ENCODE measurements around the gene SHISA6.

DNA sequence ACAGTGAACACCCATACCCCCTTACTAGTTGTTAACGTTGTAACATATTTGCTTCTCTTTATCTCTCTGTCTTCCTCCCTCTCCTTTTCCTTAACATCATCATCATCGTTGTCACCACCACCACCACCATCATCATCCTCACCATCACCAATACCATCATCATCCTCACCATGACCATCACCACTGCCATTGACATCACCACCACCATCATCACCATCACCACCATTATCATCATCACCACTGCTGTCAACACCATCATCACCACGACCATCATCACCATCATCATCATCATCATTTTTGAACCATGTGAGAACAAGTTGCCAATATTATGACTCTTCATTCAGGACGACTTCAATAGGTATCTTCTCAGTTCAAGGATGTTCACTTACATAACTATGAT is 35.5 kb downstream of the SHISA6 start:
- TF ChIP-seq, protein P1, sequence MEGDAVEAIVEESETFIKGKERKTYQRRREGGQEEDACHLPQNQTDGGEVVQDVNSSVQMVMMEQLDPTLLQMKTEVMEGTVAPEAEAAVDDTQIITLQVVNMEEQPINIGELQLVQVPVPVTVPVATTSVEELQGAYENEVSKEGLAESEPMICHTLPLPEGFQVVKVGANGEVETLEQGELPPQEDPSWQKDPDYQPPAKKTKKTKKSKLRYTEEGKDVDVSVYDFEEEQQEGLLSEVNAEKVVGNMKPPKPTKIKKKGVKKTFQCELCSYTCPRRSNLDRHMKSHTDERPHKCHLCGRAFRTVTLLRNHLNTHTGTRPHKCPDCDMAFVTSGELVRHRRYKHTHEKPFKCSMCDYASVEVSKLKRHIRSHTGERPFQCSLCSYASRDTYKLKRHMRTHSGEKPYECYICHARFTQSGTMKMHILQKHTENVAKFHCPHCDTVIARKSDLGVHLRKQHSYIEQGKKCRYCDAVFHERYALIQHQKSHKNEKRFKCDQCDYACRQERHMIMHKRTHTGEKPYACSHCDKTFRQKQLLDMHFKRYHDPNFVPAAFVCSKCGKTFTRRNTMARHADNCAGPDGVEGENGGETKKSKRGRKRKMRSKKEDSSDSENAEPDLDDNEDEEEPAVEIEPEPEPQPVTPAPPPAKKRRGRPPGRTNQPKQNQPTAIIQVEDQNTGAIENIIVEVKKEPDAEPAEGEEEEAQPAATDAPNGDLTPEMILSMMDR (IDR thresholded peaks at IDR 0.05), result no peak
- no peak for TF ChIP-seq POLR2A (IDR thresholded peaks at IDR 0.05)
